RWPE1 (cell line): ENCODE results near the gene DBP.
A peak's percentile ranks its signal among the peaks of the same experiment; 100 is the strongest.
"Not testable (repeated sequence)": the region's sequence is repeated elsewhere in the genome, so short reads cannot be mapped to it uniquely, and the experiment has no call there.

Experiments used
- CTCF ChIA-PET: fragments of 350-600 bp; sonication (Branson Sonifier 250); formaldehyde crosslinking; extraction: SDS; loops from one replicate; lab custom pipeline; 2021; lab: Yijun Ruan, JAX
- POLR2A ChIA-PET: fragments of 400-600 bp; formaldehyde crosslinking; extraction: SDS; loops from one replicate; lab custom pipeline; 2020; ENCODE audit warnings: antibody characterized with exemption; ENCODE audit not compliant: low non-redundant PET; lab: Yijun Ruan, JAX
- DNase-seq: peaks from one replicate; pipeline ENCODE4 v3.0.0; 2012; ENCODE audit warnings: low spot score
- H3K27ac ChIP-seq: fragments of 450-650 bp; 2 replicates; pipeline ENCODE4 v1.5.1; 2017
- TF ChIP-seq, protein P1 (sequence below): fragments of 450-650 bp; conservative IDR thresholded peaks from 2 replicates; pipeline ENCODE4 v1.5.1; 2017; ENCODE audit warnings: low read depth, mild to moderate bottlenecking

Gene DBP

DNA sequence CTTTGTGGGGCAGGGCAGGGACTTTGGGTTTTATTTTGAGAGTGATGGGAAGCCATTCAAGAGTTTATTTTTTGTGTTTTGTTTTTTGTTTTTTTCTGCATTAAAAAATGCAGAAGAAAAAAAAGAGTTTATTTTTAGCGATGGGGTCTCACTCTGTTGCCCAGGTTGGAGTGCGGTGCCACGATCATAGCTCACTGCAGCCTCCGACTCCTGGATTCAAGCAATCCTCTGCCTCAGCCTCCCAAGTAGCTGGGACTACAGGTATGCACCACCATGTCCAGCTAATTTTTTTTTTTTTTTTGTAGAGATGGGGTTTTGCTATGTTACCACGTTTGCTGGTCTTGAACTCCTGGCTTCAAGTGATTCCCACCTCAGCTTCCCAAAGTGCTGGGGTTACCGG, 21.3 kb upstream of the DBP start:
- DNase-seq = no peak
- ChIA-PET CTCF (no interaction called here), POLR2A (no interaction called here)
- TF ChIP-seq, protein P1, sequence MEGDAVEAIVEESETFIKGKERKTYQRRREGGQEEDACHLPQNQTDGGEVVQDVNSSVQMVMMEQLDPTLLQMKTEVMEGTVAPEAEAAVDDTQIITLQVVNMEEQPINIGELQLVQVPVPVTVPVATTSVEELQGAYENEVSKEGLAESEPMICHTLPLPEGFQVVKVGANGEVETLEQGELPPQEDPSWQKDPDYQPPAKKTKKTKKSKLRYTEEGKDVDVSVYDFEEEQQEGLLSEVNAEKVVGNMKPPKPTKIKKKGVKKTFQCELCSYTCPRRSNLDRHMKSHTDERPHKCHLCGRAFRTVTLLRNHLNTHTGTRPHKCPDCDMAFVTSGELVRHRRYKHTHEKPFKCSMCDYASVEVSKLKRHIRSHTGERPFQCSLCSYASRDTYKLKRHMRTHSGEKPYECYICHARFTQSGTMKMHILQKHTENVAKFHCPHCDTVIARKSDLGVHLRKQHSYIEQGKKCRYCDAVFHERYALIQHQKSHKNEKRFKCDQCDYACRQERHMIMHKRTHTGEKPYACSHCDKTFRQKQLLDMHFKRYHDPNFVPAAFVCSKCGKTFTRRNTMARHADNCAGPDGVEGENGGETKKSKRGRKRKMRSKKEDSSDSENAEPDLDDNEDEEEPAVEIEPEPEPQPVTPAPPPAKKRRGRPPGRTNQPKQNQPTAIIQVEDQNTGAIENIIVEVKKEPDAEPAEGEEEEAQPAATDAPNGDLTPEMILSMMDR = no peak
- peak overlapping the region; percentile 56 for H3K27ac ChIP-seq

DNA sequence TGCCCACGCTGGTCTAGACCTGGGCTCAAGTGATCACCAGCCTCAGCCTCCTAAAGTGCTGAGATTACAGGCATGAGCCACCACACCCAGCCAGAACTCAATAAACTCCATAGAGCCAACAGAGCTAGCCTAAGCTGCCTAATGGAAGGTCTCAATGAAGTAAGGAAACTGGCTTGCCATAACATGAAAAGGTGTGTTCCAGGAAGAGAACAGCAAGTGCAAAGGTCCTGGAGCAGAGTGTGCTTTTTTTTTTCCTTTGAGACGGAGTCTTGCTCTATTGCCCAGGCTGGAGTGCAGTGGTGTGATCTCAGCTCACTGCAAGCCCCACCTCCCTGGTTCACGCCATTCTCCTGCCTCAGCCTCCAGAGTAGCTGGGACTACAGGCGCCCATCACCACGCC, 20.6 kb upstream of the DBP start:
- H3K27ac ChIP-seq = peak overlapping the region; percentile 56
- CTCF ChIA-PET, DNase-seq, POLR2A ChIA-PET: not testable (repeated sequence)

DNA sequence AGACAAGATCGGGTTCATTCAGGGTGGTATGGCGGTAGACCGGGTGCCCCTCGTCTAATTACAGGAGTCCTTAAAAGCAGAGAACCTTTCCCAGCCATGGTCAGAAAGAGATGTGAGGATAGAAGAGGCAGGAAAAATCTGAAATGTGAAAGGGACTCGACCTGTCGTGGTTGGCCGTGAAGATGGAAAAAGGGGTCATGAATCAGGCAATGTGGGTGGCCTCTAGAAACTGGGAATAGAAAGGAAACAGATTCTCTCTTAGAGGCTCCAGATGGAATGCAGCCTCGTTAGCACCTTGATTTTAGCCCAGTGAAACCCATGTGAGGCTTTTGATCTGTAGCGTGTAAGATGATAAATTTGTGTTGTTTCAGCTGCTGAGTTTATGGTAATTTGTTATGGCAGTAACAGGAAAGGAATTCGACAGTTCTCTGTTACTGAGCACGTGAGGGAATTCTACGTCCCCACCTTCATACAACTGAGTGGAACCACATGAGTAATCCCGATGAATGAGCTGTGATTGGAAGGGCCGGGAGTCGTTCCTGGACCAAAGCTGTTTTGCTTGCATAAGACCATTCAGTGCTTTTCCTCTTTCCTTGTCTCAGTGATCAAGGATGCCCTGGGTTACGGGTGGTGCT, 19.8 kb upstream of the DBP start:
- CTCF ChIA-PET = interaction anchor here (0.6 kb wide), 1 partner anchor 81 kb away, joined by 5 read pairs; no protein-coding TSS in a partner anchor

DNA sequence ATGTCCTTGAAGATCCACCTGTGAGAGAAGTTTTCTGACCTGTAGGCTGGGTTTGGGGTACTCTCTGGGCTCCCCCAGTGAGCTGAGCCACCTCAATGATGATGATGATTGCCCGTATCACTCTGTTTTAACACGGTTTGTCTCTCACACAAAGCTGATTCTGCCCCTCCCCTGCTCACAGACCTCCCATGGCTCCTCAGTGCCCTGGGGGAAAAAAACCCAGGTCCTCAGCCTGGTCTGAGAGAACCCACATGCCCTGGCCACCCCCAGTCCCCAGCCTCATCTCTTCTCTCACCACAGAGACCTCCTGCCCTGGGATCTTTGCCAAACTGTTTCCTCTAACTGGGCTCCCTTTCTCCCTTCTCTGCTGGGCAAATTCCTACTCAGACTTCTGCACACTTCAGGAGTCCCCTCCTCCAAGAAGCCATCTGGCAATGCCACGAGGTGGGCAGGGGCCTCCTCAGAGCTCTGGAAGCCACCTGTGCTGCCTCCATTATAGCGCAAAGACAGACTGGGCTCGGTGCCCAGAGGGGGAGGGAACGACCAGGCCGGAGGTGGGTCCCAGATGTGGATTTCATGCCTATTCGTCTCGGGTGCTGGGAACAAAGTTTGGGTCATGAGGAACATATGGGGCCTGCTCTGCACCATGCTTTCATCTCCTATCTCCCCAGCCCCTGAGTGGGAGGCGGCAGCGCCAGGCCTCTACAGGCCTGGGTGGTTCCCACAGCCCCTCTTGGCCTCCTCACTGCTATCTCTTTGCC, 17.3 kb upstream of the DBP start:
- TF ChIP-seq, protein P1 = no peak
- H3K27ac ChIP-seq = peak overlapping the region; percentile 43
- no peak for DNase-seq
- POLR2A ChIA-PET = no interaction called here
- CTCF ChIA-PET = no interaction called here

More for the DNA sequence above, 19.8 kb upstream of the DBP start:
- DNase-seq = peak; percentile 68
- TF ChIP-seq, protein P1 = no peak
- peak overlapping the region; percentile 56 for H3K27ac ChIP-seq
- POLR2A ChIA-PET = no interaction called here

DNA sequence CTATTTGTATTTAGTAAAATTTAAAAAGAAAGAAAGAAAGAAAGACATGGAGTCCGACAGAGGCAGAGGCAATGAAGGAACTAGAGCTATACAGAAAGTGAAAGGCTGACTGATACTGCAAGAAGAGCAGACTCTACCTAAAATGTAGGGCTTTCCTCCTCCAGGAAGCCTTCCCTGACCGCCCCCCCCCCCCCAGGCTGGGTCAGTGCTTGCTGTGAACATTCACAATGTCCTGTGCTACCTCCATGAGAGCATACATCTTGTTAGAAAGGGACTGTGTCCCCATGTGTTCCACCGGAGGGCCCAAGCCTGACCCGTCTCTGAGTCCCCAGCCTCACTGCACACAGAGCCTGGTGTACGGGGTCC, 14.5 kb upstream of the DBP start:
- CTCF ChIA-PET = interaction anchor here (0.7 kb wide), 1 partner anchor 194 kb away, joined by 3 read pairs; no protein-coding TSS in a partner anchor
- DNase-seq = no peak
- TF ChIP-seq, protein P1 = no peak
- POLR2A ChIA-PET = no interaction called here
- peak overlapping the region; percentile 15 for H3K27ac ChIP-seq

DNA sequence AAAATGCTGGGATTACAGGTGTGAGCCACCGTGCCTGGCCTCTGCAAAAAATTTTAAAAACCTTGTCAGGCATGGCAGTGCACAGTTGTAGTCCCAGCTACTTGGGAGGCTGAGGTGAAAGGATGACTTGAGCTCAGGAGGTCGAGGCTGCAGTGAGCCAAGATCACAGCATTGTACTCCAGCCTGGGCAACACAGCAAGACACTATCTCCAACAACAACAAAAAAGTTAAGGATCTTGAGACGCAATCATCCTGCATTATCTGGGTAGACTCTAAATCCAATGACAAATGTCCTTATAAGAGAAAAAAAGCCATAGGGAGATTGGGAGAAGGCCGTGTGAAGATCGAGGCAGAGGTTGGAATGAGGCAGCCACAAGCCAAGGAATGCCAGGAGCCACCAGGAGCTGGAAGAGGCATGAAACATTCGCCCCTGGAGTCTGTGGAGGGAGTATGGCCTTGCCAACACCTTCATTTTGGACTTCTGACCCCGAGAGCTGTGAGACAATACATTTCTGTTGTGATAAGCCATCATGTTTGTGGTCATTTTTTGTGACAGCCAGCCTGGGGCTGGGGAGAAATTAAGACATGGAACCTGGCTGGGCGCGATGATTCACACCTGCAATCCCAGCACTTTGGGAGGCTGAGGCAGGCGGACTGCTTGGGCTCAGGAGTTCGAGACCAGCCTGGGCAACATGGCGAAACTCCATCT, 13.9 kb upstream of the DBP start:
- POLR2A ChIA-PET = no interaction called here
- CTCF ChIA-PET = interaction anchor here (0.6 to 0.7 kb wide), 2 partner anchors 13 to 194 kb away, joined by 3 read pairs; no protein-coding TSS in a partner anchor
- no peak for DNase-seq
- TF ChIP-seq, protein P1 = no peak
- H3K27ac ChIP-seq = peak overlapping the region; percentile 15
